ENCODE data around the gene RASGRF2.

Gene RASGRF2

GRCh38 chr5:81209386-81209785, 249.2 kb downstream of the RASGRF2 start:
- CTCF ChIA-PET: interaction anchor here (0.9 to 2.0 kb wide), 4 partner anchors 14 to 91 kb away, joined by 3 to 6 read pairs (median 5); no protein-coding TSS in a partner anchor
- no peak for TF ChIP-seq CTCF (IDR thresholded peaks at IDR 0.05; ENCODE audit: insufficient read depth, low read length, missing control alignments)
- no peak for DNase-seq (ENCODE audit: low read depth, low spot score)
- POLR2A ChIA-PET: no interaction called here
- H3K4me3 ChIP-seq (ENCODE audit: low read depth, low read length): no peak overlapping the region

- no peak for DNase-seq (ENCODE audit: low read depth, low spot score)
- CTCF ChIA-PET: interaction anchor here (0.9 to 1.5 kb wide), 3 partner anchors 15 to 18 kb away, joined by 3 to 6 read pairs (median 4); no protein-coding TSS in a partner anchor
- no peak overlapping the region for H3K4me3 ChIP-seq (ENCODE audit: low read depth, low read length)
- no peak for TF ChIP-seq CTCF (IDR thresholded peaks at IDR 0.05; ENCODE audit: insufficient read depth, low read length, missing control alignments)
- POLR2A ChIA-PET: no interaction called here
Measured at GRCh38 chr5:81209869-81210493, 249.8 kb downstream of the RASGRF2 start.

GRCh38 chr5:81212211-81212751, 252.1 kb downstream of the RASGRF2 start:
- ChIA-PET CTCF (interaction anchor here (0.7 to 1.0 kb wide), 2 partner anchors 17 to 87 kb away, joined by 3 to 4 read pairs; no protein-coding TSS in a partner anchor), POLR2A (no interaction called here)
- no peak for DNase-seq (ENCODE audit: low read depth, low spot score)
- no peak overlapping the region for H3K4me3 ChIP-seq (ENCODE audit: low read depth, low read length)
- TF ChIP-seq CTCF (IDR thresholded peaks at IDR 0.05; ENCODE audit: insufficient read depth, low read length, missing control alignments): no peak

- no peak for TF ChIP-seq CTCF (IDR thresholded peaks at IDR 0.05; ENCODE audit: insufficient read depth, low read length, missing control alignments)
- DNase-seq (ENCODE audit: low read depth, low spot score): no peak
- CTCF ChIA-PET: interaction anchor here (1.0 kb wide), 1 partner anchor 18 kb away, joined by 5 read pairs; no protein-coding TSS in a partner anchor
- H3K4me3 ChIP-seq (ENCODE audit: low read depth, low read length): no peak overlapping the region
- POLR2A ChIA-PET: no interaction called here
Measured at GRCh38 chr5:81213070-81213469, 252.9 kb downstream of the RASGRF2 start.

GRCh38 chr5:81214848-81215247, 254.7 kb downstream of the RASGRF2 start:
- POLR2A ChIA-PET: no interaction called here

More at GRCh38 chr5:81214848-81215247, 254.7 kb downstream of the RASGRF2 start:
- CTCF ChIA-PET: no interaction called here
- DNase-seq (ENCODE audit: low read depth, low spot score): no peak
- TF ChIP-seq CTCF (IDR thresholded peaks at IDR 0.05; ENCODE audit: insufficient read depth, low read length, missing control alignments): no peak
- H3K4me3 ChIP-seq (ENCODE audit: low read depth, low read length): no peak overlapping the region

All from AG04449 (cell line).